Measurements from ENCODE around the gene PAXX. TPM values are rescaled to one million over a fixed set of nuclear protein-coding genes. Genes with fewer than 3 reads are reported as not detected.

PAXX gene
- polyA plus RNA-seq, 1 donor (not counting 4 experiments of a cell fraction or from before 2014, with no cell fraction given): 11.2 TPM

- Histone ChIP-seq H3K9me3 (ENCODE audit: control insufficient read depth, low read depth, low read length) (no peaks in the 10 kb centered on the region), H3K4me3 (ENCODE audit: control insufficient read depth in 2 of 3, extremely low read depth in 1 of 3, insufficient read depth in 2 of 3, low read depth in 1 of 3, low read length in 3 of 3) (no peak overlapping the region), H3K79me2 (ENCODE audit: control insufficient read depth, insufficient read depth, low read length) (no peaks in the 10 kb centered on the region), H3K36me3 (ENCODE audit: control insufficient read depth in 2 of 2, extremely low read depth in 1 of 2, insufficient read depth in 2 of 2, low read length in 2 of 2) (no peaks in the 10 kb centered on the region), H3K4me1 (ENCODE audit: control insufficient read depth, extremely low read depth, insufficient read depth, low read length) (peaks cover 5% of the 10 kb centered on the region), H3K9ac (ENCODE audit: control insufficient read depth, extremely low read depth, insufficient read depth, low read length) (no peak overlapping the region), H2AFZ (ENCODE audit: control insufficient read depth, low read length) (no peak overlapping the region), H3K27ac (ENCODE audit: control insufficient read depth, insufficient read depth, low read length) (no peak overlapping the region), H3K27me3 (ENCODE audit: control insufficient read depth, extremely low read depth, insufficient read depth, low read length) (peaks cover 5% of the 10 kb centered on the region), H4K20me1 (ENCODE audit: control insufficient read depth, extremely low read depth, insufficient read depth, low read length) (no peaks in the 10 kb centered on the region), H3K4me2 (ENCODE audit: control insufficient read depth, extremely low read depth, insufficient read depth, low read depth, low read length) (no peak overlapping the region), H3K9me1 (ENCODE audit: control insufficient read depth, extremely low read depth, insufficient read depth, low read length) (no peaks in the 10 kb centered on the region)
- DNase-seq (ENCODE audit: low read depth, low spot score): no peak
- TF ChIP-seq EZH2 (IDR thresholded peaks at IDR 0.05; ENCODE audit: low read length): no peak
- TF ChIP-seq CTCF (optimal IDR thresholded peaks at IDR 0.05 in 1 of 3, IDR thresholded peaks at IDR 0.05 in 1 of 3, conservative IDR thresholded peaks at IDR 0.05 in 1 of 3; ENCODE audit: extremely low read depth in 1 of 3, insufficient read depth in 2 of 3, low read length in 3 of 3): no peak
- no peak for FAIRE-seq
- dilution Hi-C loops (cut with MboI; ENCODE audit: extremely low pct_ligation_motif_present, low sequenced_read_pairs): no loop called here
Measured at GRCh38 chr9:136954270-136955083, 37.7 kb upstream of the PAXX start.

GRCh38 chr9:136955202-136955942 is 36.9 kb upstream of the PAXX start:
- H3K4me3 ChIP-seq (ENCODE audit: control insufficient read depth in 2 of 3, extremely low read depth in 1 of 3, insufficient read depth in 2 of 3, low read depth in 1 of 3, low read length in 3 of 3): no peak overlapping the region
- dilution Hi-C loops (cut with MboI; ENCODE audit: extremely low pct_ligation_motif_present, low sequenced_read_pairs): no loop called here
- DNase-seq (ENCODE audit: low read depth, low spot score) (no peak), FAIRE-seq (no peak)
- H3K4me2 ChIP-seq (ENCODE audit: control insufficient read depth, extremely low read depth, insufficient read depth, low read depth, low read length): no peak overlapping the region
- H3K9me3 ChIP-seq (ENCODE audit: control insufficient read depth, low read depth, low read length): no peaks in the 10 kb centered on the region
- H4K20me1 ChIP-seq (ENCODE audit: control insufficient read depth, extremely low read depth, insufficient read depth, low read length): no peaks in the 10 kb centered on the region
- no peak overlapping the region for H3K27ac ChIP-seq (ENCODE audit: control insufficient read depth, insufficient read depth, low read length)
- H3K4me1 ChIP-seq (ENCODE audit: control insufficient read depth, extremely low read depth, insufficient read depth, low read length): peaks cover 1% of the 10 kb centered on the region
- TF ChIP-seq EZH2 (IDR thresholded peaks at IDR 0.05; ENCODE audit: low read length): no peak
- TF ChIP-seq CTCF (optimal IDR thresholded peaks at IDR 0.05 in 1 of 3, IDR thresholded peaks at IDR 0.05 in 1 of 3, conservative IDR thresholded peaks at IDR 0.05 in 1 of 3; ENCODE audit: extremely low read depth in 1 of 3, insufficient read depth in 2 of 3, low read length in 3 of 3): no peak
- no peak overlapping the region for H3K9ac ChIP-seq (ENCODE audit: control insufficient read depth, extremely low read depth, insufficient read depth, low read length)
- H3K79me2 ChIP-seq (ENCODE audit: control insufficient read depth, insufficient read depth, low read length): no peaks in the 10 kb centered on the region
- H3K27me3 ChIP-seq (ENCODE audit: control insufficient read depth, extremely low read depth, insufficient read depth, low read length): peaks cover 5% of the 10 kb centered on the region
- H2AFZ ChIP-seq (ENCODE audit: control insufficient read depth, low read length): no peak overlapping the region
- no peaks in the 10 kb centered on the region for H3K9me1 ChIP-seq (ENCODE audit: control insufficient read depth, extremely low read depth, insufficient read depth, low read length)
- H3K36me3 ChIP-seq (ENCODE audit: control insufficient read depth in 2 of 2, extremely low read depth in 1 of 2, insufficient read depth in 2 of 2, low read length in 2 of 2): no peaks in the 10 kb centered on the region
